ENCODE measurements around the gene KLHDC4.
"Not testable (repeated sequence)": the region's sequence is repeated elsewhere in the genome, so short reads cannot be mapped to it uniquely, and the experiment has no call there.

The KLHDC4 gene

DNA sequence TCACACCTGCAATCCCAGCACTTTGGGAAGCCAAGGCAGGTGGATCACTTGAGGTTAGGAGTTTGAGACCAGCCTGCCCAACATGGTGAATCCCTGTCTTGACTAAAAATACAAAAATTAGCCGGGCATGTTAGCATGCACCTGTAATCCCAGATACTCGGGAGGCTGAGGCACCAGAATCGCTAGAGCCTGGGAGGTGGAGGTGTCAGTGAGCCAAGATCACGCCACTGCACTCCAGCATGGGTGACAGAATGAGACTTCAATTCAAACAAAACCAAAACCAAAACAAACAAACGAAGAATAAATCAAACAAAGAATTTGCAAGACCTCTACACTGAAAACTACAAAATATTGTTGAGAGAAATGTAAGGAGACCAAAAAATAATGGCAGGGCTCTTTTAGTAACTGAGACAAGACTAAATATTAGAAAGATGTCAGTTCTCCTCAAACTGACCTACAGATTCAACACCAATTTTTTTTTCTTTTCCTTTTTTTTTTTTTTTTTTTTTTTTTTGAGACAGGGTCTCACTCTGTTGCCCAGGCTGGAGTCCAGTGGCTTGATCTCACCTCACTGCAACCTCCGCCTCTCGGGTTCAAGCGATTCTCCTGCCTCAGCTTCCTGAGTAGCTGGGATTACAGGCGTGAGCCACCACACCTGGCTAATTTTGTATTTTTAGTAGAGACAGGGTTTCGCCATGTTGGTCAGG is 23.1 kb upstream of the KLHDC4 start:
- not testable (repeated sequence) for DNase-seq (ENCODE audit: low read depth in 2 of 2)

DNA sequence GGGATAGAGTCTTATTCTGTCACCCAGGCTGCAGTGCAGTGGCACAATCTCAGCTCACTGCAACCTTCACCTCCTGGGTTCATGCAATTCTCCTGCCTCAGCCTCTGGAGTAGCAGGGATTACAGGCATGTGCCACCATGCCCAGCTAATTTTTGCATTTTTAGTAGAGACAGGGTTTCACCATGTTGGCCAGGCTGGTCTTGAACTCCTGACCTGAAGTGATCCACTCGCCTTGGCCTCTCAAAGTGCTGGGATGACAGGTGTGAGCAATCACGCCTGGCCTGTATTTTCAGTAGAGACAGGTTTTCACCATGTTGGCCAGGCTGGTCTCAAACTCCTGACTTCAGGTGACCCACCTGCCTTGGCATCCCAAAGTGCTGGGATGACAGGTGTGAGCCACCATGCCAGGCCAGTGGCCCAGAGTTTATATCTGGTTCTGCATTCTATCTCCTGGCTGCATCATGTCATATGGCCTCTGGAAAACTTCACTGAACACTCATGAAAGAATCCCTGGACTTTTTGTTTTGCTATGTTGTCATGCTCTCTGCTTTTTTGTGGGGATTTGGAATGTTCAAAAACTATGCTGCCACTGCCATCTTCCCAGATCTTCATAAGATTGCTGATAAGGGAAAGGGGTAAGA is 21.8 kb upstream of the KLHDC4 start:
- DNase-seq (ENCODE audit: low read depth in 2 of 2) = not testable (repeated sequence)

GRCh38 chr16:87784812-87785211 is 19.0 kb upstream of the KLHDC4 start:
- DNase-seq (ENCODE audit: low read depth in 2 of 2) = no peak

- no peak for DNase-seq (ENCODE audit: low read depth in 2 of 2)
These were observed 16.2 kb upstream of the KLHDC4 start for GRCh38 chr16:87782033-87782432.

DNA sequence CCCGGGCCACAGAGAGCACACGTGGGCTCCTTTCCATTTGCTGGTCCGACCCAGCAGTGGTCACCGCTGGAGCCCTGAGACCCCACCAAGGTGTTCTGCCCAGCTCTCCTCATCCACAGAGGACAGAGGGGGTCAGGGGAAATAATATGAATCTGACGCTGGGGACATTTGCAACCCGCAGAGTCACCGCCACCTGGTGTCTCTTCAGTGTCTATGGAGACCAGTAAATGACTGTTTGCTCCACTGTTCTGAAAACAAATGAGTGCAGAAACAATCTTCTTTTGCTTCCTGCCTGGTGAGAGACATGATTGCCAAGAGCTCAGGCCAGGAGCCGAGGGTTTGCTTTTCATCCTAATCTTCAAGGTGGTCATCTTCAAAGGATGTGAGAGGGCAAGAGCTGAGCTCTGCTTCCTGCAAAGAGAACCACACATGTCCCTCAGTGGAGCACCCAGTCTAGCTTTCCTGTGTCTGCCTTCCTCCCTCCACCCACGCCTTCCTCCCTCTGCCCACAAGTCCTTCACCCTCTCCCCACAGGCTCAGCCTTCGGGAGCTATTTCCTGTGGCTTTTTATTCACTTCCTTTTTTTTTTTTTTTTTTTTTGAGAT is 14.7 kb upstream of the KLHDC4 start:
- DNase-seq (ENCODE audit: low read depth in 2 of 2) = peak in 1 of 2 donors; percentile 13

- DNase-seq (ENCODE audit: low read depth in 2 of 2) = peak; percentile 84 to 89
These were observed 13.2 kb upstream of the KLHDC4 start for GRCh38 chr16:87778830-87779579.

- no peak for DNase-seq (ENCODE audit: low read depth in 2 of 2)
These were observed 12.7 kb upstream of the KLHDC4 start for GRCh38 chr16:87778476-87778829.

DNA sequence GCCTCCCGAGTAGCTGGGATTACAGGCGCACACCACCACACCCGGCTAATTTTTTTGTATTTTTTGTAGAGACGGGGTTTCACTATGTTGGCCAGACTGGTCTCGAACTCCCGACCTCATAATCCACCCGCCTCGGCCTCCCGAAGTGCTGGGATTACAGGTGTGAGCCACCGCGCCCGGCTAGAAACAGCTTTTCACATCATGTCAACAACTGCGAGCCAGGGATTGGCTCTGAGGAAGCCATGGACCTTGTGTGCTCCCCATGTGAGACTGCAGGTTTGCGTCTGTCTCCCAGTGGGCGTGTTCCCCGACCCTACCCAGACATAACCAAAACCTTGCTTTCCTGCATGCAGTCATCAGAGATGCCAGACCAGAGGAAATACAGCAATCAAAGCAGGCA is 8.1 kb upstream of the KLHDC4 start:
- not testable (repeated sequence) for DNase-seq (ENCODE audit: low read depth in 2 of 2)

DNA sequence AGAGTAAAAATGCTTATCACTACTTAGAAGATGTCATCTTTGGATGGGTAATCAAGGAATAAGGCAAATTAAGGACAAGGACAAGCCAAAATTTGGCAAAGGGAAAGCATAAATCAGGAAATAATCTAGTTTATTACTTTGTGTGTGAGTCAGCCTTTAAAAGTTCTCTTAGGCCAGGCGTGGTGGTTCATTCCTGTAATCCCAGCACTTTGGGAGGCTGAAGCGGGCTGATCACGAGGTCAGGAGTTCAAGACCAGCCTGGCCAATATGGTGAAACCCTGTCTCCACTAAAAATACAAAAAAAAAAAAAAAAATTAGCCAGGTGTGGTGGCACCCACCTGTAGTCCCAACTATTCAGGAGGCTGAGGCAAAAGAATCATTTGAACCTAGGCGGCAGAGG is 1.7 kb upstream of the KLHDC4 start:
- DNase-seq (ENCODE audit: low read depth in 2 of 2) = not testable (repeated sequence)

DNA sequence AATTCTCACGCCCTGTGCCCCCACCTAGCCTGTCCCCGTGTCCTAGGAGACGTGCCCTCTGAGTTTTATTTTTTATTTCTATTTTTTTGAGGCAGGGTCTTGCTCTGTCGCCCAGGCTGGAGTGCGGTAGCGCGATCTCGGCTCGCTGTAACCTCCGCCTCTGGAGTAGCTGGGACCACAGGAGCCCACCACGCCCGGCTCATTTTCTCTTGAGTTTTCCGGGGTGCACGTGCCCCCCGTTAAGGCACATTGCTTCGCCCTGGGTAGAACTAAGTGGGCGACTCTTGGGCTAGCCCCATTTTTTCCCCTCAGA is 655 bp upstream of the KLHDC4 start:
- no peak for DNase-seq (ENCODE audit: low read depth in 2 of 2)

DNA sequence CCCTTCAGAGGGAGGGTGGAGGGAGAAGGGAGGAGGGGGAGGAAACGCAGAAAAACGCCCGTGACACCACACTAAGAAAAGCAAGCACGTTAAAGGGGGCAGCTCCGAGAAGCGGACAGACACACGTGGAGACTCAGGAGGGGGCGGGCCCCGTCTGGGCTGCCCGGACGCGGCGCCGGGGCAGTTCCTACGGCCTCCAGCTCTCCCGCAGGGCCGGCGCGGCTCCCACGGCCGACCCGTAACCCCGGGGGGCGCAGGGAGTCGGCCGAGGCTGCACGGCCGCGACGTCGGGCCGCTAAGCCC is 362 bp downstream of the KLHDC4 start:
- DNase-seq (ENCODE audit: low read depth in 2 of 2) = peak; percentile 53 to 57

DNA sequence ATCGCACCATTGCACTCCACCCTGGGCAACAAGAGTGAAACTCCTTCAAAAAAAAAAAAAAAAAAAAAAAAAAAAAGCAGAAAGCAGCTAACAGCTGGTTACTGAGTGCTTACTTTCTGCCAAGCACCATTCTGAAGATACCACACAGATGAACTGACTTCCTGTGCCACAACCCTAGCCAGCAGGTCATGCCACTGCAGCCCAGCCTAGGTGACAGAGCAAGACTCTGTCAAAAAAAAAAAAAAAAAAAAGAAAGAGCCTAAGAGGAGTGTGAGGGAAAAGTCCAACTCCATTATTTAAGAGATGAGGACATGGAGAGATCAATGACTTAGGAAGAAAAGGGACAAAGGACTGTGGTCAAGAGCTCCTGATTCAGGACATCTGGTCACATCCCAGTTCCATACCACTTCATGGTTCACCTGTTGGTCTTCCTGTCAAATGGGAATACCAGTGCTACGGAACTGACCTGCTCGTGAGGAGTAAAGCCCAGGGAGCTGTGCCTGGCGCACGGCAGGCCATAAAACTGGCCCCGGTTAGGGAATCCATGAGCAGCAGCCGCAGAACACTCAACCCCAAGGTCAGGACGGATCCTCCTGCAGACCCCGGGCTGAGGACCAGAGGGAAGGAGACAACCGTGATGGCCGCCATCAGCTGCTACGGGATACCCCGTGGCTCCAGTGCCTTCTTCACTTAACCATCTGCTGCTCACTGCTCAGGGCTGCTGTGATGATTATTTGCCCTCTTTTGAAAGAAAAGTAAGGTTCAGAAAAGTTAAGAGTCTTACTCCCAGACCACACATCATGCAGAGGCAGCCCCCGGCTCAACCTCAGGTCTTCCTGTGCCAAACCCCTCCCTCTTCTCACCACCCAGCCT is 950 bp downstream of the KLHDC4 start:
- peak in 1 of 2 donors; percentile 9 for DNase-seq (ENCODE audit: low read depth in 2 of 2)

- no peak for DNase-seq (ENCODE audit: low read depth in 2 of 2)
These were observed 3.2 kb downstream of the KLHDC4 start for GRCh38 chr16:87762620-87763019.

- peak in 1 of 2 donors; percentile 29 for DNase-seq (ENCODE audit: low read depth in 2 of 2)
These were observed 3.7 kb downstream of the KLHDC4 start for GRCh38 chr16:87762071-87762571.

GRCh38 chr16:87761060-87761459 is 4.7 kb downstream of the KLHDC4 start:
- DNase-seq (ENCODE audit: low read depth in 2 of 2) = no peak

- no peak for DNase-seq (ENCODE audit: low read depth in 2 of 2)
These were observed 7.9 kb downstream of the KLHDC4 start for GRCh38 chr16:87757841-87758426.

GRCh38 chr16:87754535-87754934 is 11.3 kb downstream of the KLHDC4 start:
- DNase-seq (ENCODE audit: low read depth in 2 of 2) = no peak

DNA sequence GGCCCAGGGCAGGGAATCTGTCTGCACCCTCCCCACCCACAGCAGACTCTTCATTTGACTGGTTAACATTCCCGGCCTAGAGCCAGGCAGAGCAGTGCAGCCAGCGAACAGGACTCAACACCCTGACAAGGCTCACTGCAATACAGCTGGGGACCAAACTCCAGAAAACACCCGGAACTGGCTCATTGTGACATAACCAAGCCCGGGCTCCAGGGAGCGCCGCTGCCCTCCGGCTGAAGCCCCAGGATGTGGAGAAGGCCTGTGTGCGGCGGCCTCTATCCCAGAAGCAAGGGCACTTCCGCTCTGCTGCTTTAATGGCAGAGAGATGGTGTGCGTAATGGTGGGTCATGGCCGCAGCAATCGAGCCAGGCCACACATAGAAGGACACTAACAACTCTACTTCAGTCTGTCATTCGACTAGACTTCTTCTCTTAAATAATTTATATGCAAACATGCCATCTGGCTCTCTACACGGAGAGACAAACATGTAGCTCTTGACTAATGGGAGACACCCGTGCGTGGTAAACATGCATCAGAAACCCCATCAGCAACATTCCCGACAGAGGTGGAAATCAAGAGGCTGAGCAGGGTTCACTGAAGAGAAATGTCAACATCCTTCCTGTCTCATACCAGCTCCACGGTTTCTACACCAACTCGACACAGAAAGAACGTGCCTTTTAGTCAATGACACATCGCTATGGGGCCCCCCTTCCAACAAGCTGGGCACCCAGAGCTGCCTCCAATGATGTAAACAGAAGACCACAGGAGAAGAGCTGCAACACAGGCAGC is 18.0 kb downstream of the KLHDC4 start:
- no peak for DNase-seq (ENCODE audit: low read depth in 2 of 2)

GRCh38 chr16:87746178-87746577 is 19.6 kb downstream of the KLHDC4 start:
- DNase-seq (ENCODE audit: low read depth in 2 of 2) = no peak

- no peak for DNase-seq (ENCODE audit: low read depth in 2 of 2)
These were observed 20.9 kb downstream of the KLHDC4 start for GRCh38 chr16:87744750-87745514.
